Measurements from ENCODE around the gene GRPEL1. TPM values are rescaled to one million over a fixed set of nuclear protein-coding genes. Genes with fewer than 3 reads are reported as not detected.

GRPEL1 gene
- total and polyA plus RNA-seq, 2 donors (not counting 1 experiment from before 2014, with no cell fraction given), result 16.3 to 42.7 TPM

- H3K4me3 ChIP-seq (replicated peaks in 1 of 4; ENCODE audit: control extremely low read depth in 1 of 4, insufficient read depth in 1 of 4, low read depth in 3 of 4, low read length in 4 of 4), result no peak overlapping the region
- no peak overlapping the region for H3K4me2 ChIP-seq (ENCODE audit: extremely low read depth, insufficient read depth, low read length)
- no peak overlapping the region for H3K9ac ChIP-seq (ENCODE audit: insufficient read depth, low read length)
- H3K27ac ChIP-seq (ENCODE audit: insufficient read depth, low read length), result no peak overlapping the region
- no peak overlapping the region for H2AFZ ChIP-seq (ENCODE audit: low read length)
- H3K4me1 ChIP-seq (ENCODE audit: control insufficient read depth, extremely low read depth, insufficient read depth, low read length), result no peaks in the 10 kb centered on the region
- no peaks in the 10 kb centered on the region for H3K9me3 ChIP-seq (ENCODE audit: control insufficient read depth, insufficient read depth, low read depth, low read length)
- H3K27me3 ChIP-seq (ENCODE audit: control insufficient read depth, insufficient read depth, low read length), result no peaks in the 10 kb centered on the region
- H3K79me2 ChIP-seq (ENCODE audit: control insufficient read depth, insufficient read depth, low read length), result peaks cover 36% of the 10 kb centered on the region
- TF ChIP-seq, protein P1, sequence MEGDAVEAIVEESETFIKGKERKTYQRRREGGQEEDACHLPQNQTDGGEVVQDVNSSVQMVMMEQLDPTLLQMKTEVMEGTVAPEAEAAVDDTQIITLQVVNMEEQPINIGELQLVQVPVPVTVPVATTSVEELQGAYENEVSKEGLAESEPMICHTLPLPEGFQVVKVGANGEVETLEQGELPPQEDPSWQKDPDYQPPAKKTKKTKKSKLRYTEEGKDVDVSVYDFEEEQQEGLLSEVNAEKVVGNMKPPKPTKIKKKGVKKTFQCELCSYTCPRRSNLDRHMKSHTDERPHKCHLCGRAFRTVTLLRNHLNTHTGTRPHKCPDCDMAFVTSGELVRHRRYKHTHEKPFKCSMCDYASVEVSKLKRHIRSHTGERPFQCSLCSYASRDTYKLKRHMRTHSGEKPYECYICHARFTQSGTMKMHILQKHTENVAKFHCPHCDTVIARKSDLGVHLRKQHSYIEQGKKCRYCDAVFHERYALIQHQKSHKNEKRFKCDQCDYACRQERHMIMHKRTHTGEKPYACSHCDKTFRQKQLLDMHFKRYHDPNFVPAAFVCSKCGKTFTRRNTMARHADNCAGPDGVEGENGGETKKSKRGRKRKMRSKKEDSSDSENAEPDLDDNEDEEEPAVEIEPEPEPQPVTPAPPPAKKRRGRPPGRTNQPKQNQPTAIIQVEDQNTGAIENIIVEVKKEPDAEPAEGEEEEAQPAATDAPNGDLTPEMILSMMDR (conservative IDR thresholded peaks at IDR 0.05 in 1 of 2, IDR thresholded peaks at IDR 0.05 in 1 of 2; ENCODE audit: low read depth in 1 of 2, low read length in 2 of 2), result no peak
- TF ChIP-seq EZH2 (IDR thresholded peaks at IDR 0.05; ENCODE audit: low read length, missing control alignments), result no peak
- peaks cover 3% of the 10 kb centered on the region for H3K36me3 ChIP-seq (ENCODE audit: control insufficient read depth, insufficient read depth, low read length)
- no peaks in the 10 kb centered on the region for H4K20me1 ChIP-seq (ENCODE audit: control insufficient read depth, extremely low read depth, insufficient read depth, low read length)
- DNase-seq (ENCODE audit: low read depth in 2 of 2), result no peak
These were observed 16.7 kb downstream of the GRPEL1 start for GRCh38 chr4:7051144-7051495.

DNA sequence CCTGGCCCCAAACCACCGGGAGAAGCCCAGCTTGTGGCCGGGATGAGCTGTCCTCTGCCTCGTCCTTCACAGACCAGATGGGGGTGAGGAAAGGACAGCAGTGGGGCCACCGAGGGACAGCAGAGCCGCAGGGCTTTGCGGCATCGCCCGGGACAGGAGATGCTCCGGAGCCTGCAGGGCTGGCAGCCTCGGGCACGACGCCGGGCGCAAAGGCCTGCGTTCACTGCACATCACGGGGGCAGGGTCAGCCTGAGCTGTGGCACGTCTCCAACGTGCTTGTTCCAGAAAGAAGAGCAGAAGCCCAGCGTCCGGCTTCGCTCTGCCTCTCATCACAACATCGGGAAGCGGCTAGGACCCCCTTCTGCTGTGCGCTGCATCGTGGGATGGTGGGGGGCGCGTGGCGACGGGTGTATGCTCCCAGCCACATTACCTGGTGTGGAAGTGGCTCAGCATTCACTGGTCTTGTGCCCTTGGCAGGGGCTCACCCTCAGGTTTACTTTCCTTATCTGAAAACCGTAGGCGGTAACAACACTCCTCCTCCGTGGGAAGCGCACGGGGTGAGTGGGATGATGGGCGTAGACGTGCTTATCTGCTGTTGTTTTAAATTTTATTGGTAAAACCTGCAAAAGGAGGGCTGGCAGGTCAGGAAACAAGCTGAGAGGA lies 17.3 kb downstream of the GRPEL1 start:
- Histone ChIP-seq H3K79me2 (ENCODE audit: control insufficient read depth, insufficient read depth, low read length) (peaks cover 41% of the 10 kb centered on the region), H2AFZ (ENCODE audit: low read length) (no peak overlapping the region), H3K4me1 (ENCODE audit: control insufficient read depth, extremely low read depth, insufficient read depth, low read length) (no peaks in the 10 kb centered on the region), H3K4me2 (ENCODE audit: extremely low read depth, insufficient read depth, low read length) (no peak overlapping the region), H3K9ac (ENCODE audit: insufficient read depth, low read length) (no peak overlapping the region), H3K9me3 (ENCODE audit: control insufficient read depth, insufficient read depth, low read depth, low read length) (no peaks in the 10 kb centered on the region), H4K20me1 (ENCODE audit: control insufficient read depth, extremely low read depth, insufficient read depth, low read length) (no peaks in the 10 kb centered on the region), H3K27ac (ENCODE audit: insufficient read depth, low read length) (no peak overlapping the region), H3K36me3 (ENCODE audit: control insufficient read depth, insufficient read depth, low read length) (peaks cover 3% of the 10 kb centered on the region), H3K27me3 (ENCODE audit: control insufficient read depth, insufficient read depth, low read length) (no peaks in the 10 kb centered on the region), H3K4me3 (replicated peaks in 1 of 4; ENCODE audit: control extremely low read depth in 1 of 4, insufficient read depth in 1 of 4, low read depth in 3 of 4, low read length in 4 of 4) (no peak overlapping the region)
- TF ChIP-seq, protein P1 (conservative IDR thresholded peaks at IDR 0.05 in 1 of 2, IDR thresholded peaks at IDR 0.05 in 1 of 2; ENCODE audit: low read depth in 1 of 2, low read length in 2 of 2), result no peak
- no peak for TF ChIP-seq EZH2 (IDR thresholded peaks at IDR 0.05; ENCODE audit: low read length, missing control alignments)
- no peak for DNase-seq (ENCODE audit: low read depth in 2 of 2)

- Histone ChIP-seq H3K4me2 (ENCODE audit: extremely low read depth, insufficient read depth, low read length) (no peak overlapping the region), H3K4me3 (replicated peaks in 1 of 4; ENCODE audit: control extremely low read depth in 1 of 4, insufficient read depth in 1 of 4, low read depth in 3 of 4, low read length in 4 of 4) (no peak overlapping the region), H3K9ac (ENCODE audit: insufficient read depth, low read length) (no peak overlapping the region), H3K4me1 (ENCODE audit: control insufficient read depth, extremely low read depth, insufficient read depth, low read length) (peaks cover 1% of the 10 kb centered on the region), H3K36me3 (ENCODE audit: control insufficient read depth, insufficient read depth, low read length) (peaks cover 3% of the 10 kb centered on the region), H3K27ac (ENCODE audit: insufficient read depth, low read length) (no peak overlapping the region), H2AFZ (ENCODE audit: low read length) (no peak overlapping the region), H4K20me1 (ENCODE audit: control insufficient read depth, extremely low read depth, insufficient read depth, low read length) (no peaks in the 10 kb centered on the region), H3K79me2 (ENCODE audit: control insufficient read depth, insufficient read depth, low read length) (peaks cover 49% of the 10 kb centered on the region), H3K27me3 (ENCODE audit: control insufficient read depth, insufficient read depth, low read length) (no peaks in the 10 kb centered on the region), H3K9me3 (ENCODE audit: control insufficient read depth, insufficient read depth, low read depth, low read length) (no peaks in the 10 kb centered on the region)
- TF ChIP-seq, protein P1 (conservative IDR thresholded peaks at IDR 0.05 in 1 of 2, IDR thresholded peaks at IDR 0.05 in 1 of 2; ENCODE audit: low read depth in 1 of 2, low read length in 2 of 2), result no peak
- no peak for TF ChIP-seq EZH2 (IDR thresholded peaks at IDR 0.05; ENCODE audit: low read length, missing control alignments)
- DNase-seq (ENCODE audit: low read depth in 2 of 2), result no peak
These were observed 18.1 kb downstream of the GRPEL1 start for GRCh38 chr4:7049739-7050138.

Data from fibroblast of lung (primary cell).